CD4-positive, alpha-beta memory T cell (primary cell): ENCODE measurements around the gene RBM19. TPM values are rescaled to one million over a fixed set of nuclear protein-coding genes. Genes with fewer than 3 reads are reported as not detected.

Experiments used
- CTCF ChIA-PET: fragments of 350-600 bp; sonication (Branson Sonifier 250); formaldehyde crosslinking; loops from one replicate; lab custom pipeline; 2021; ENCODE audit warnings: inconsistent platforms; ENCODE audit not compliant: partially characterized antibody; lab: Charles Lee
- POLR2A ChIA-PET: fragments of 350-600 bp; sonication (Branson Sonifier 250); formaldehyde crosslinking; loops from one replicate; lab custom pipeline; 2021; ENCODE audit not compliant: partially characterized antibody; lab: Charles Lee
- DNase-seq, 5 donors: peaks; one replicate each; pipeline versions ENCODE4 v3.0.0 to v3.0.0-alpha.2; 2020 to 2022; ENCODE audit warnings: mixed read lengths in 1 of 5
- H3K27ac ChIP-seq: one replicate; pipeline ENCODE4 v1.7.0; 2013; ENCODE audit warnings: low read depth, low read length
- H3K27me3 ChIP-seq: 2 replicates; pipeline ENCODE4 v1.7.0; 2013; ENCODE audit warnings: mild to moderate bottlenecking, low read length, moderate library complexity; ENCODE audit not compliant: insufficient read depth
- H3K36me3 ChIP-seq: 2 replicates; pipeline ENCODE4 v1.7.0; 2013; ENCODE audit warnings: mild to moderate bottlenecking, low read length, moderate library complexity; ENCODE audit not compliant: insufficient read depth
- H3K4me1 ChIP-seq: 2 replicates; pipeline ENCODE4 v1.7.0; 2013; ENCODE audit warnings: mild to moderate bottlenecking, low read length, moderate library complexity; ENCODE audit not compliant: insufficient read depth
- H3K4me3 ChIP-seq, 2 donors: one replicate each; pipeline ENCODE4 v1.7.0; 2013; ENCODE audit warnings: low read length in 2 of 2, mild to moderate bottlenecking in 1 of 2
- H3K9me3 ChIP-seq, 2 donors: one replicate each; pipeline ENCODE4 v1.7.0; 2013; ENCODE audit warnings: low read length in 2 of 2, control low read depth in 1 of 2; ENCODE audit not compliant: control insufficient read depth in 1 of 2
- H3K27ac Mint-ChIP-seq, 7 donors: one replicate each; pipeline ENCODE4 v1.8.0; 2020 to 2021; ENCODE audit warnings: mixed read lengths in 7 of 7, mild to moderate bottlenecking in 6 of 7, inconsistent platforms in 3 of 7, moderate library complexity in 3 of 7
- H3K27me3 Mint-ChIP-seq, 2 donors: one replicate each; pipeline ENCODE4 v1.8.0; 2020 to 2021; ENCODE audit warnings: mixed read lengths in 2 of 2
- H3K36me3 Mint-ChIP-seq, 2 donors: one replicate each; pipeline ENCODE4 v1.8.0; 2020 to 2021; ENCODE audit warnings: mixed read lengths in 2 of 2, inconsistent platforms in 1 of 2, mild to moderate bottlenecking in 1 of 2
- H3K4me1 Mint-ChIP-seq, 4 donors: one replicate each; pipeline ENCODE4 v1.8.0; 2020 to 2021; ENCODE audit warnings: mixed read lengths in 4 of 4, mild to moderate bottlenecking in 1 of 4
- H3K4me3 Mint-ChIP-seq, 8 donors: one replicate each; pipeline ENCODE4 v1.8.0; 2020 to 2021; ENCODE audit warnings: mixed read lengths in 8 of 8, mild to moderate bottlenecking in 7 of 8, moderate library complexity in 6 of 8, inconsistent platforms in 3 of 8
- H3K9me3 Mint-ChIP-seq, 8 donors: one replicate each; pipeline ENCODE4 v1.8.0; 2020 to 2021; ENCODE audit warnings: mixed read lengths in 8 of 8, mild to moderate bottlenecking in 5 of 8, inconsistent platforms in 3 of 8, moderate library complexity in 1 of 8
- intact Hi-C: fragments of 100-400 bp; cut with micrococcal nuclease; formaldehyde crosslinking; loops from one replicate; pipeline ENCODE4 v1.15.1; 2023
- polyA plus RNA-seq, 2 donors: library from polyadenylated mRNA; unstranded; fragments of 300-500 nt; fragmentation: Illumina TruSeq; gene quantifications; one replicate each; pipeline ENCODE4 v1.2.3, GENCODE V29; 2021
- total RNA-seq, 2 experiments: library from RNA; stranded (reverse); gene quantifications; one replicate each; pipeline ENCODE4 v1.2.3, GENCODE V29; 2021

The RBM19 gene
- total and polyA plus RNA-seq, 4 experiments from 2014 or later = 2.9 to 78.4 (median 42.4) TPM

DNA sequence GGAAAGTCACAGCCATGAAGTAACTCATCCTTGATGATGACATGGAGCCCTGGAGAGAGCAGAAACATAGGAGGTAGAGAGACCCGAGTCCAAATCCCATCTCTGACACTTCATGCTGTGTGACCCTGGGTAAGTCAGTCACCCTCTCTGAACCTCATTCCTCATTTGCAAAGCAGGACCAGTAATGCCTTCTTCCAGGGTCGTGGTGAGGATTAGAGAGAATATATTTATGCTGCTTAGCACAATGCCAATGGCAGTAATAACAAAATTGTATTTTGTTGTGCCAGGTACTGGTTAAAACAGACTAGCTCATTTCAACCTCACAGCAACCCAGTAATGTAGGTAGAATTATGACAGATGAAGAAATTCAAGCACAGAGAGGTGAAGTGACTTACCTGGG, 13.9 kb upstream of the RBM19 start:
- ChIA-PET CTCF (interaction anchor here (0.8 to 3.0 kb wide), 10 partner anchors 11 to 1938 kb away, joined by 3 to 30 read pairs (median 5); partner anchors contain the start of gene RBM19), POLR2A (no interaction called here)
- intact Hi-C loops = no loop called here
- Histone ChIP-seq H3K27ac (no peak overlapping the region), H3K4me1 (no peaks in the 10 kb centered on the region), H3K27me3 (no peaks in the 10 kb centered on the region), H3K9me3 (no peaks in the 10 kb centered on the region), H3K36me3 (no peaks in the 10 kb centered on the region), H3K4me3 (no peak overlapping the region)
- Mint-ChIP-seq H3K36me3 (no peaks in the 10 kb centered on the region), H3K4me3 (no peak overlapping the region), H3K4me1 (no peaks in the 10 kb centered on the region), H3K27ac (no peak overlapping the region), H3K9me3 (peaks cover 0 to 4% (median 0%) of the 10 kb centered on the region in 8 donors), H3K27me3 (peaks cover 27 to 38% of the 10 kb centered on the region in 2 donors)
- DNase-seq = no peak

GRCh38 chr12:113978080-113978479, 12.0 kb upstream of the RBM19 start:
- no peak overlapping the region for H3K27ac Mint-ChIP-seq
- Histone ChIP-seq H3K9me3 (no peaks in the 10 kb centered on the region), H3K4me1 (no peaks in the 10 kb centered on the region), H3K4me3 (no peak overlapping the region), H3K27ac (no peak overlapping the region), H3K36me3 (no peaks in the 10 kb centered on the region), H3K27me3 (peaks cover 8% of the 10 kb centered on the region)
- peaks cover 38 to 41% of the 10 kb centered on the region in 2 donors for H3K27me3 Mint-ChIP-seq
- intact Hi-C loops = no loop called here
- no peak for DNase-seq
- no peak overlapping the region for H3K4me3 Mint-ChIP-seq
- H3K9me3 Mint-ChIP-seq = peaks cover 0 to 4% (median 0%) of the 10 kb centered on the region in 8 donors
- ChIA-PET POLR2A (no interaction called here), CTCF (interaction anchor here (1.2 kb wide), 1 partner anchor 11 kb away, joined by 5 read pairs; the partner anchor contains the start of gene RBM19)
- H3K36me3 Mint-ChIP-seq = no peaks in the 10 kb centered on the region
- no peaks in the 10 kb centered on the region for H3K4me1 Mint-ChIP-seq

DNA sequence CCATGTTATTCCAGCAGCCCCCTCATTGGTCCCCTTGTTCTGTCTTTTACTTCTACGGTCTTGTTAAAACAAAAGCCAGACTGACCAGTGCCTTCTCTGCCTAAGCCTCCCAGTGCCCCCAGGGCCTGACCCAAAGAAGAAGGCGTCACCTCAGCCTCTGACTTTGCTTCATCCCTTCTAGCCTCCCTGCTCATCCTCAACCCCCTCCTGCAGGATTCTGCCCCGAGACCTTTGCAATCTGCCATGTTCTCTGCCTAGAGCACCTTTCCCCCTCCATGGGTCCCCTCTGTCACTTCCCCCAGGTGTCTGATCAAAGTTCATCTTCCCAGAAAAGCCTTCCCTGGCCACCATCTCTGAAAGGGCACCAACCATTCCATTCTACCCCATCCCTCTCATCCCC, 7.9 kb upstream of the RBM19 start:
- no peaks in the 10 kb centered on the region for H3K4me1 Mint-ChIP-seq
- peaks cover 11% of the 10 kb centered on the region for H3K27me3 ChIP-seq
- CTCF ChIA-PET = no interaction called here
- POLR2A ChIA-PET = no interaction called here
- no peaks in the 10 kb centered on the region for H3K9me3 Mint-ChIP-seq
- H3K27ac ChIP-seq = no peak overlapping the region
- DNase-seq = no peak
- no peaks in the 10 kb centered on the region for H3K9me3 ChIP-seq
- intact Hi-C loops = no loop called here
- no peak overlapping the region for H3K4me3 ChIP-seq
- H3K4me3 Mint-ChIP-seq = peak overlapping the region in 1 of 8 donors; percentile 26
- no peaks in the 10 kb centered on the region for H3K36me3 ChIP-seq
- H3K27ac Mint-ChIP-seq = no peak overlapping the region
- no peaks in the 10 kb centered on the region for H3K36me3 Mint-ChIP-seq
- H3K4me1 ChIP-seq = no peaks in the 10 kb centered on the region
- peaks cover 29 to 33% of the 10 kb centered on the region in 2 donors for H3K27me3 Mint-ChIP-seq

DNA sequence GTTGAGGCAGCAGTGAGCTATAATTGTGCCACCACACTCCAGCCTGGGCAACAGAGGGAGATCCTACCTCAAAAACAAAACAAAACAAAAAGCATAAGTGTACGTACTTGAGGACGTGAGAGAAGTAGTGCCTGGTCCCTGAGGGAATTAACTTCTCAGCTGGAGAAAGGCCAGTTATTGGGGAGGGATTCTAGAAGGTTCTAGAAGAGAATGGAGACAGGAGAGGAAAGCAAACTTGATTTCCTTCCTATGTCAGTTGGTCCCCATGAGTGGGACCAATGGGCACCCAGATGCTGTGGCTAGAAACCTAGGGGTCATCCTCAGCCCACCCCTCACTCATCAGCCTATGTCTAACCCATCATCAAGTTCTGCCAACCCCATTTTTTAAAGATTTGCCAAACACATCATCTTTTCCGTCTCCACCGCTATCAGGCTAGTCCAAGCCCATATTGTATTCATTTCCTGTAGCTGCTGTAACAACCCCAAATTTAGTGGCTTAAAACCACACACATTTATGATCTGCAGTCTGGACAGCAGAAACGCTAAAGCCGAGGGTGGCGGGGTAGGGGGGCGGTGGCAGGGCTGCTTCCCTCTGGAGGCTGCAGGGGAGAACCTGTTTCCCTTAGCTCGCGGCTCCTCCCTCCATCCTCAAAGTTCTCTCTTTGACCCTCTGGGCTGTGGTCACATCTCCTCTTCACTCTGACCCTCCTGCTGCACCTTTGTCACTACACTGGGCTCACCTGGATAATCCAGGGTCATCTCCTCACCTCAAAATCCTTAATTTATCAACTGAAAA, 7.2 kb upstream of the RBM19 start:
- H3K27me3 Mint-ChIP-seq = peaks cover 28 to 30% of the 10 kb centered on the region in 2 donors
- H3K9me3 Mint-ChIP-seq = no peaks in the 10 kb centered on the region

GRCh38 chr12:113971392-113971791, 5.3 kb upstream of the RBM19 start:
- Mint-ChIP-seq H3K4me3 (no peak overlapping the region), H3K4me1 (peaks cover 10 to 19% (median 15%) of the 10 kb centered on the region in 4 donors), H3K27ac (no peak overlapping the region), H3K9me3 (no peaks in the 10 kb centered on the region), H3K36me3 (no peaks in the 10 kb centered on the region), H3K27me3 (peaks cover 19 to 20% of the 10 kb centered on the region in 2 donors)
- intact Hi-C loops = no loop called here
- ChIA-PET CTCF (no interaction called here), POLR2A (no interaction called here)
- DNase-seq = no peak
- Histone ChIP-seq H3K27ac (no peak overlapping the region), H3K4me3 (no peak overlapping the region), H3K4me1 (peaks cover 9% of the 10 kb centered on the region), H3K9me3 (no peaks in the 10 kb centered on the region), H3K36me3 (no peaks in the 10 kb centered on the region), H3K27me3 (peaks cover 11% of the 10 kb centered on the region)

More for the DNA sequence above, 7.2 kb upstream of the RBM19 start:
- Mint-ChIP-seq H3K27ac (peak overlapping the region in 1 of 7 donors; percentile 51), H3K36me3 (no peaks in the 10 kb centered on the region), H3K4me1 (peaks cover 0 to 2% (median under 1%) of the 10 kb centered on the region in 4 donors), H3K4me3 (no peak overlapping the region)
- Histone ChIP-seq H3K27ac (no peak overlapping the region), H3K9me3 (no peaks in the 10 kb centered on the region), H3K4me1 (no peaks in the 10 kb centered on the region), H3K4me3 (no peak overlapping the region), H3K36me3 (no peaks in the 10 kb centered on the region), H3K27me3 (peaks cover 11% of the 10 kb centered on the region)
- intact Hi-C loops = no loop called here
- ChIA-PET CTCF (no interaction called here), POLR2A (no interaction called here)
- no peak for DNase-seq

DNA sequence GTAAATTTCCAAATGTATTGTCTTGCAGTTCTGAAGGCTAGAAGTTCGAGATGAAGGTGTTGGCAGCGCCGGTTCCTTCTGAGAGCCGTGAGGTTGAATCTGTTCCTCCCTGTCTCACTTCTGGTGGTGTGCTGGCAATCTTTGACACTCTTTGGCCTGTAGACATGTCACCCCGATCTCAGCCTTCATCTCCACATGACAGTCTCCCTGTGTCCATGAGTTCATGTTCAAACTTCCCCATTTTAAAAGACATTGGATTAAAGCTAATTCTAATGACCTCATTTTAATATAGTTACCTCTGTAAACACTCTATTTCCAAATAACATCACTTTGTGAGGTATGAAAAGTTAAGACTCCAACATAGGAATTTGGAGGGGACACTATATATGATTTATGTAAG, 4.1 kb upstream of the RBM19 start:
- H3K27me3 Mint-ChIP-seq = peaks cover 15% of the 10 kb centered on the region in 2 donors

DNA sequence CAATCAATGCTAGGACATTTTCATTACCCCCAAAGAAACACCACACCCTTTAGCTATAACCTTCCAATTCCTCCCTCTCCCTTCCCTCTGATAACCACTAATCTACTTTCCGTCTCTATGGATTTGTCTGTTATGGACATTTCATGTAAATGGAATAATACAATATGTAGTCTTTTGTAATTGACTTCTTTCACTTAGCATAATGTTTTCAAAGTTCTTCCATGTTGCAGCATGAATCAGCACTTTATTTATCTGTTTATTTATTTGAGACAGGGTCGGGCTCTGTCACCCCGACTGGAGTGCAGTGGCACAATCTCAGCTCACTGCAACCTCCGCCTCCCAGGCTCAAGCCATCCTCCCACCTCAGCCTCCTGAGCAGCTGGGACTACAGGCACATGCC, 1.2 kb upstream of the RBM19 start:
- peaks cover 8 to 24% of the 10 kb centered on the region in 2 donors for H3K36me3 Mint-ChIP-seq
- H3K4me1 ChIP-seq = peaks cover 31% of the 10 kb centered on the region
- peak overlapping the region; percentile 55 to 100 (median 98) for H3K4me3 Mint-ChIP-seq
- no peak for DNase-seq
- no peaks in the 10 kb centered on the region for H3K9me3 ChIP-seq
- no peak overlapping the region for H3K4me3 ChIP-seq
- peaks cover 3% of the 10 kb centered on the region for H3K36me3 ChIP-seq
- no peaks in the 10 kb centered on the region for H3K27me3 ChIP-seq
- peaks cover 0 to 1% of the 10 kb centered on the region in 2 donors for H3K27me3 Mint-ChIP-seq
- H3K27ac Mint-ChIP-seq = peak overlapping the region in 3 of 7 donors; percentile 2 to 96 (median 79)
- peaks cover 27 to 49% (median 42%) of the 10 kb centered on the region in 4 donors for H3K4me1 Mint-ChIP-seq
- intact Hi-C loops = no loop called here
- no peak overlapping the region for H3K27ac ChIP-seq
- POLR2A ChIA-PET = no interaction called here
- H3K9me3 Mint-ChIP-seq = no peaks in the 10 kb centered on the region
- CTCF ChIA-PET = interaction anchor here (0.9 to 4.9 kb wide), 11 partner anchors 8 to 1956 kb away, joined by 3 to 48 read pairs (median 5); no protein-coding TSS in a partner anchor

More for the DNA sequence above, 4.1 kb upstream of the RBM19 start:
- ChIA-PET CTCF (interaction anchor here (4.9 kb wide), 1 partner anchor 11 kb away, joined by 30 read pairs; no protein-coding TSS in a partner anchor), POLR2A (no interaction called here)
- Histone ChIP-seq H3K4me1 (peaks cover 16% of the 10 kb centered on the region), H3K36me3 (no peaks in the 10 kb centered on the region), H3K27me3 (peaks cover 11% of the 10 kb centered on the region), H3K9me3 (no peaks in the 10 kb centered on the region), H3K4me3 (no peak overlapping the region), H3K27ac (no peak overlapping the region)
- intact Hi-C loops = no loop called here
- DNase-seq = no peak
- Mint-ChIP-seq H3K36me3 (peaks cover 0 to 10% of the 10 kb centered on the region in 2 donors), H3K27ac (no peak overlapping the region), H3K9me3 (no peaks in the 10 kb centered on the region), H3K4me3 (no peak overlapping the region), H3K4me1 (peaks cover 17 to 30% (median 25%) of the 10 kb centered on the region in 4 donors)
